ENCODE measurements around the gene GNA15.

- TF ChIP-seq CTCF (IDR thresholded peaks at IDR 0.05) (no peak), POLR2A (IDR thresholded peaks at IDR 0.05) (no peak)
These were observed 7.0 kb downstream of the GNA15 start for GRCh38 chr19:3142781-3143337.
